Astrocyte (in vitro differentiated cells and primary cell): ENCODE results near the gene SYNGR4.

Experiments used
- CTCF ChIP-seq: IDR thresholded peaks from 2 replicates; pipeline ENCODE4 v1.5.1; 2011; ENCODE audit warnings: low read depth, mild to moderate bottlenecking, inconsistent platforms, low read length, moderate library complexity; ENCODE audit not compliant: insufficient read depth
- EZH2 ChIP-seq: IDR thresholded peaks from 2 replicates; pipeline ENCODE4 v1.6.1; 2012; ENCODE audit warnings: mild to moderate bottlenecking, low read length, inconsistent platforms; ENCODE audit not compliant: insufficient read depth

GRCh38 chr19:48351341-48351752, 12.8 kb upstream of the SYNGR4 start:
- TF ChIP-seq CTCF = peak; percentile 68
- no peak for TF ChIP-seq EZH2
